Activated CD4-positive, alpha-beta T cell treated with anti-CD3 and anti-CD28 coated beads for 36 hours (primary cell): ENCODE results near the gene ZFPL1. TPM values are rescaled to one million over a fixed set of nuclear protein-coding genes. Genes with fewer than 3 reads are reported as not detected.
"Not testable (repeated sequence)": the region's sequence is repeated elsewhere in the genome, so short reads cannot be mapped to it uniquely, and the experiment has no call there.

Experiments
- ATAC-seq: fragments of 200-7000 bp; cut with Tn5 transposase; one replicate; pipeline ENCODE4 v1.10.0; 2021; ENCODE audit warnings: mild to moderate bottlenecking, moderate library complexity
- CTCF ChIA-PET: fragments of 350-600 bp; sonication (Branson Sonifier 250); formaldehyde crosslinking; loops from one replicate; lab custom pipeline; 2021; ENCODE audit warnings: antibody characterized with exemption; lab: Charles Lee
- POLR2A ChIA-PET: fragments of 350-600 bp; sonication (Branson Sonifier 250); formaldehyde crosslinking; loops from one replicate; lab custom pipeline; 2021; ENCODE audit warnings: antibody characterized with exemption, inconsistent platforms; lab: Charles Lee
- DNase-seq: peaks from one replicate; pipeline ENCODE4 v3.0.0-alpha.2; 2020
- H3K27ac Mint-ChIP-seq: one replicate; pipeline ENCODE4 v1.8.0; 2021; ENCODE audit warnings: mixed read lengths
- H3K27me3 Mint-ChIP-seq: one replicate; pipeline ENCODE4 v1.8.0; 2021; ENCODE audit warnings: mixed read lengths
- H3K36me3 Mint-ChIP-seq: one replicate; pipeline ENCODE4 v1.8.0; 2021; ENCODE audit warnings: low read depth, mixed read lengths
- H3K4me1 Mint-ChIP-seq: one replicate; pipeline ENCODE4 v1.8.0; 2021; ENCODE audit warnings: mixed read lengths
- H3K4me3 Mint-ChIP-seq: one replicate; pipeline ENCODE4 v1.8.0; 2021; ENCODE audit warnings: mild to moderate bottlenecking, moderate library complexity, mixed read lengths
- H3K9me3 Mint-ChIP-seq: one replicate; pipeline ENCODE4 v1.8.0; 2021; ENCODE audit warnings: low read depth, mixed read lengths
- intact Hi-C, 2 experiments: fragments of 100-400 bp; cut with DNase I in 1 of 2; cut with micrococcal nuclease in 1 of 2; formaldehyde crosslinking; loops; one replicate each; pipeline versions ENCODE4 v1.14.2 to v1.15.1; 2022 to 2024; cut with DNase I, micrococcal nuclease
- total RNA-seq, 2 experiments: library from RNA; stranded (reverse); gene quantifications; one replicate each; pipeline ENCODE4 v1.2.3, GENCODE V29; 2021

Gene ZFPL1
- total RNA-seq, 2 experiments from 2014 or later: 24.2 to 31.8 TPM

- Mint-ChIP-seq H3K9me3 (no peaks in the 10 kb centered on the region), H3K36me3 (peaks cover 38% of the 10 kb centered on the region), H3K27me3 (no peaks in the 10 kb centered on the region), H3K27ac (peak overlapping the region; percentile 95), H3K4me3 (peak overlapping the region; percentile 88), H3K4me1 (peaks cover 64% of the 10 kb centered on the region)
- DNase-seq: peak; percentile 37
- intact Hi-C loops: loop anchor here (2.0 to 10.0 kb wide), 6 partner anchors 75 to 871 kb away; partner anchors contain the start of genes CCDC88B (in 1 of the 2), FKBP2 (in 1 of the 2), PPP1R14B (in 1 of the 2) and SAC3D1 (in 1 of the 2)
- POLR2A ChIA-PET: interaction anchor here (0.6 kb wide), 1 partner anchor 401 kb away, joined by 4 read pairs; no protein-coding TSS in a partner anchor
- ATAC-seq: no peak
- CTCF ChIA-PET: interaction anchor here (0.7 kb wide), 1 partner anchor 147 kb away, joined by 3 read pairs; no protein-coding TSS in a partner anchor
Measured at GRCh38 chr11:65115361-65116082, 31.5 kb downstream of the ZFPL1 start.

- peak; percentile 85 for DNase-seq
Measured at GRCh38 chr11:65116370-65117205, 32.6 kb downstream of the ZFPL1 start.

GRCh38 chr11:65117206-65118096 lies 33.4 kb downstream of the ZFPL1 start, which contains the start of gene ZNHIT2:
ZNHIT2 (minus strand) TSS chr11:65117701; CDS start chr11:65117653, 48 bp downstream.
- Mint-ChIP-seq H3K9me3 (no peaks in the 10 kb centered on the region), H3K36me3 (peaks cover 55% of the 10 kb centered on the region), H3K4me3 (peak within 1 kb of the TSS; percentile 88), H3K4me1 (peaks cover 57% of the 10 kb centered on the region), H3K27me3 (no peaks in the 10 kb centered on the region), H3K27ac (peak within 1 kb of the TSS; percentile 95)
- CTCF ChIA-PET: interaction anchor here (0.6 to 2.0 kb wide), 17 partner anchors 9 to 471 kb away, joined by 3 to 17 read pairs (median 4); partner anchors contain the start of genes ARL2 and SYVN1
- DNase-seq: peak; percentile 100
- ATAC-seq: peak; percentile 68
- intact Hi-C loops: loop anchor here (1.0 to 10.0 kb wide), 19 partner anchors 17 to 873 kb away; partner anchors contain the start of genes SAC3D1 (in 2 of the 2), SF1 (in 2 of the 2), ATG2A (in 1 of the 2) and CCDC88B (in 1 of the 2)
- POLR2A ChIA-PET: interaction anchor here (0.7 to 2.0 kb wide), 5 partner anchors 18 to 1517 kb away, joined by 3 to 9 read pairs (median 4); no protein-coding TSS in a partner anchor

More at GRCh38 chr11:65116370-65117205, 32.6 kb downstream of the ZFPL1 start:
- Mint-ChIP-seq H3K36me3 (peaks cover 49% of the 10 kb centered on the region), H3K9me3 (no peaks in the 10 kb centered on the region), H3K27ac (peak overlapping the region; percentile 95), H3K27me3 (no peaks in the 10 kb centered on the region), H3K4me3 (peak overlapping the region; percentile 88), H3K4me1 (peaks cover 62% of the 10 kb centered on the region)
- intact Hi-C loops: loop anchor here (1.0 to 10.0 kb wide), 19 partner anchors 18 to 872 kb away; partner anchors contain the start of genes SAC3D1 (in 2 of the 2), SF1 (in 2 of the 2), ATG2A (in 1 of the 2) and CCDC88B (in 1 of the 2)
- CTCF ChIA-PET: interaction anchor here (0.7 to 2.0 kb wide), 10 partner anchors 15 to 471 kb away, joined by 3 to 17 read pairs (median 4); partner anchors contain the start of genes ARL2 and SYVN1
- POLR2A ChIA-PET: interaction anchor here (1.0 to 1.3 kb wide), 2 partner anchors 20 to 31 kb away, joined by 4 read pairs; no protein-coding TSS in a partner anchor
- peak; percentile 25 for ATAC-seq

GRCh38 chr11:65118097-65118837 lies 34.2 kb downstream of the ZFPL1 start:
- H3K27ac Mint-ChIP-seq: peak overlapping the region; percentile 79
- DNase-seq: no peak
- intact Hi-C loops: loop anchor here (10.0 kb wide), 3 partner anchors 343 to 873 kb away; partner anchors contain the start of genes CCDC88B (in 1 of the 2), FKBP2 (in 1 of the 2), PPP1R14B (in 1 of the 2) and SF1 (in 1 of the 2)
- peak overlapping the region; percentile 88 for H3K4me3 Mint-ChIP-seq
- ATAC-seq: no peak
- POLR2A ChIA-PET: interaction anchor here (1.3 to 2.0 kb wide), 3 partner anchors 17 to 33 kb away, joined by 4 to 9 read pairs (median 4); no protein-coding TSS in a partner anchor
- H3K27me3 Mint-ChIP-seq: no peaks in the 10 kb centered on the region
- no peaks in the 10 kb centered on the region for H3K9me3 Mint-ChIP-seq
- CTCF ChIA-PET: interaction anchor here (0.5 to 2.0 kb wide), 10 partner anchors 10 to 375 kb away, joined by 3 to 17 read pairs (median 4); partner anchors contain the start of gene ARL2
- peaks cover 55% of the 10 kb centered on the region for H3K36me3 Mint-ChIP-seq
- H3K4me1 Mint-ChIP-seq: peaks cover 59% of the 10 kb centered on the region

GRCh38 chr11:65118891-65119669 lies 35.1 kb downstream of the ZFPL1 start:
- DNase-seq, ATAC-seq, H3K27me3 Mint-ChIP-seq, H3K9me3 Mint-ChIP-seq: not testable (repeated sequence)
- H3K4me1 Mint-ChIP-seq: peaks cover 53% of the 10 kb centered on the region
- peaks cover 55% of the 10 kb centered on the region for H3K36me3 Mint-ChIP-seq
- CTCF ChIA-PET: interaction anchor here (0.5 to 2.0 kb wide), 7 partner anchors 10 to 106 kb away, joined by 3 to 17 read pairs (median 3); no protein-coding TSS in a partner anchor
- POLR2A ChIA-PET: interaction anchor here (1.6 to 2.0 kb wide), 2 partner anchors 16 to 20 kb away, joined by 4 to 9 read pairs; no protein-coding TSS in a partner anchor
- intact Hi-C loops: loop anchor here (10.0 kb wide), 3 partner anchors 344 to 874 kb away; partner anchors contain the start of genes CCDC88B (in 1 of the 2), FKBP2 (in 1 of the 2), PPP1R14B (in 1 of the 2) and SF1 (in 1 of the 2)
- peak overlapping the region; percentile 100 for H3K4me3 Mint-ChIP-seq
- peak overlapping the region; percentile 79 for H3K27ac Mint-ChIP-seq

- CTCF ChIA-PET: no interaction called here
- no peak for DNase-seq
- Mint-ChIP-seq H3K9me3 (no peaks in the 10 kb centered on the region), H3K27ac (peak overlapping the region; percentile 100), H3K36me3 (peaks cover 61% of the 10 kb centered on the region), H3K4me3 (peak overlapping the region; percentile 100), H3K4me1 (peaks cover 53% of the 10 kb centered on the region), H3K27me3 (no peaks in the 10 kb centered on the region)
- ATAC-seq: no peak
- intact Hi-C loops: loop anchor here (10.0 kb wide), 3 partner anchors 345 to 875 kb away; partner anchors contain the start of genes CCDC88B (in 1 of the 2), FKBP2 (in 1 of the 2), PPP1R14B (in 1 of the 2) and SF1 (in 1 of the 2)
- POLR2A ChIA-PET: no interaction called here
Measured at GRCh38 chr11:65119670-65119995, 35.6 kb downstream of the ZFPL1 start.

GRCh38 chr11:65120831-65121230 lies 36.8 kb downstream of the ZFPL1 start:
- Mint-ChIP-seq H3K36me3 (peaks cover 58% of the 10 kb centered on the region), H3K27me3 (no peaks in the 10 kb centered on the region), H3K4me3 (peak overlapping the region; percentile 100), H3K27ac (peak overlapping the region; percentile 100), H3K9me3 (no peaks in the 10 kb centered on the region), H3K4me1 (peaks cover 46% of the 10 kb centered on the region)
- DNase-seq (no peak), ATAC-seq (no peak)
- ChIA-PET CTCF (interaction anchor here (0.7 to 2.6 kb wide), 6 partner anchors 8 to 770 kb away, joined by 3 to 20 read pairs (median 9); partner anchors contain the start of genes CCDC85B, SYVN1 and TM7SF2), POLR2A (interaction anchor here (0.6 kb wide), 1 partner anchor 41 kb away, joined by 12 read pairs; no protein-coding TSS in a partner anchor)
- intact Hi-C loops: no loop called here

- H3K27me3 Mint-ChIP-seq: no peaks in the 10 kb centered on the region
Measured at GRCh38 chr11:65121447-65121864, 37.4 kb downstream of the ZFPL1 start.

More at GRCh38 chr11:65121447-65121864, 37.4 kb downstream of the ZFPL1 start:
- POLR2A ChIA-PET: interaction anchor here (0.5 to 2.0 kb wide), 9 partner anchors 10 to 377 kb away, joined by 3 to 19 read pairs (median 3); partner anchors contain the start of genes MALAT1 and TM7SF2
- Mint-ChIP-seq H3K4me3 (peak overlapping the region; percentile 100), H3K4me1 (peaks cover 42% of the 10 kb centered on the region), H3K36me3 (peaks cover 60% of the 10 kb centered on the region), H3K9me3 (no peaks in the 10 kb centered on the region), H3K27ac (peak overlapping the region; percentile 100)
- ATAC-seq (no peak), DNase-seq (peak; percentile 59)
- CTCF ChIA-PET: interaction anchor here (0.7 to 2.6 kb wide), 11 partner anchors 8 to 769 kb away, joined by 3 to 20 read pairs (median 5); partner anchors contain the start of genes CCDC85B, SYVN1 and TM7SF2
- intact Hi-C loops: no loop called here
